ENCODE results near the gene WDR45B.

DNA sequence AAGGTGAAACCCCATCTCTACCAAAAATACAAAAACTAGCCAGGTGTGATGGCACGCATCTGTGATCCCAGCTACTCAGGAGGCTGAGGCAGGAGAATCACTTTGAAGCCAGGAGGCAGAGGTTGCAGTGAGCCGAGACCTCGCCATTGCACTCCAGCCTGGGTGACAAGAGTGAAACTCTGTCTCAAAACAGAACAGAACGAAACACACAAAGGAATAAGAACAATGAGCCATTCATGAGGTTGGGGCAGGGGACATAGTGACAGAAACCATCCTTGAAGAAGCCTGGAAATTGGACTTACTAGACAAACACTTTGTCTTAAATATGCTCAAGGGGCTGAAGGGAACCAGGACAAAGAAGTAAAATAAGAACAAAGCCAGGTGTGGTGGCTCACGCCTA is 39.4 kb downstream of the WDR45B start:
- TF ChIP-seq, protein P1, sequence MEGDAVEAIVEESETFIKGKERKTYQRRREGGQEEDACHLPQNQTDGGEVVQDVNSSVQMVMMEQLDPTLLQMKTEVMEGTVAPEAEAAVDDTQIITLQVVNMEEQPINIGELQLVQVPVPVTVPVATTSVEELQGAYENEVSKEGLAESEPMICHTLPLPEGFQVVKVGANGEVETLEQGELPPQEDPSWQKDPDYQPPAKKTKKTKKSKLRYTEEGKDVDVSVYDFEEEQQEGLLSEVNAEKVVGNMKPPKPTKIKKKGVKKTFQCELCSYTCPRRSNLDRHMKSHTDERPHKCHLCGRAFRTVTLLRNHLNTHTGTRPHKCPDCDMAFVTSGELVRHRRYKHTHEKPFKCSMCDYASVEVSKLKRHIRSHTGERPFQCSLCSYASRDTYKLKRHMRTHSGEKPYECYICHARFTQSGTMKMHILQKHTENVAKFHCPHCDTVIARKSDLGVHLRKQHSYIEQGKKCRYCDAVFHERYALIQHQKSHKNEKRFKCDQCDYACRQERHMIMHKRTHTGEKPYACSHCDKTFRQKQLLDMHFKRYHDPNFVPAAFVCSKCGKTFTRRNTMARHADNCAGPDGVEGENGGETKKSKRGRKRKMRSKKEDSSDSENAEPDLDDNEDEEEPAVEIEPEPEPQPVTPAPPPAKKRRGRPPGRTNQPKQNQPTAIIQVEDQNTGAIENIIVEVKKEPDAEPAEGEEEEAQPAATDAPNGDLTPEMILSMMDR (IDR thresholded peaks at IDR 0.05): no peak
- TF ChIP-seq, protein P2, sequence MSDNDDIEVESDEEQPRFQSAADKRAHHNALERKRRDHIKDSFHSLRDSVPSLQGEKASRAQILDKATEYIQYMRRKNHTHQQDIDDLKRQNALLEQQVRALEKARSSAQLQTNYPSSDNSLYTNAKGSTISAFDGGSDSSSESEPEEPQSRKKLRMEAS (CRISPR knock-in tag; IDR thresholded peaks at IDR 0.05): no peak
- no peak for TF ChIP-seq ELF4 (CRISPR knock-in tag; IDR thresholded peaks at IDR 0.05; ENCODE audit: low read depth)
- no peak for TF ChIP-seq TEAD4 (CRISPR knock-in tag; IDR thresholded peaks at IDR 0.05)
- no peak for TF ChIP-seq NR1H2 (CRISPR knock-in tag; IDR thresholded peaks at IDR 0.05)
- no peak for TF ChIP-seq SP1 (CRISPR knock-in tag; conservative IDR thresholded peaks at IDR 0.05)
- TF ChIP-seq, protein P3, sequence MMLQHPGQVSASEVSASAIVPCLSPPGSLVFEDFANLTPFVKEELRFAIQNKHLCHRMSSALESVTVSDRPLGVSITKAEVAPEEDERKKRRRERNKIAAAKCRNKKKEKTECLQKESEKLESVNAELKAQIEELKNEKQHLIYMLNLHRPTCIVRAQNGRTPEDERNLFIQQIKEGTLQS (CRISPR knock-in tag; conservative IDR thresholded peaks at IDR 0.05): no peak
